Right lobe of liver (tissue), 6 donors: Measurements from ENCODE around the gene KLHL8. TPM values are rescaled to one million over a fixed set of nuclear protein-coding genes. Genes with fewer than 3 reads are reported as not detected.

Experiments
- ATAC-seq, 4 donors: fragments of 200-7000 bp; cut with Tn5 transposase; one replicate each; pipeline ENCODE4 v1.9.1; 2020; ENCODE audit warnings: mild to moderate bottlenecking in 4 of 4, moderate library complexity in 4 of 4
- DNase-seq, 3 donors: peaks; one replicate each; pipeline ENCODE4 v3.0.0-alpha.2; 2020
- H3K27ac ChIP-seq, 3 donors: fragments of 200-600 bp; one replicate each; pipeline ENCODE4 v1.8.0; 2022
- H3K27me3 ChIP-seq, 2 donors: fragments of 200-600 bp; one replicate each; pipeline ENCODE4 v1.8.0; 2022
- H3K36me3 ChIP-seq, 4 donors: fragments of 200-600 bp; sonication (generic) in 1 of 4; one replicate each; pipeline versions ENCODE4 v1.5.1 to v1.8.0; 2017 to 2022; ENCODE audit warnings: control low read depth in 1 of 4
- H3K4me1 ChIP-seq, 4 donors: fragments of 200-600 bp; sonication (generic) in 1 of 4; one replicate each; pipeline versions ENCODE4 v1.5.1 to v1.8.0; 2017 to 2022; ENCODE audit warnings: control low read depth in 1 of 4
- H3K4me3 ChIP-seq, 3 donors: fragments of 200-600 bp; one replicate each; pipeline ENCODE4 v1.8.0; 2022
- H3K9me3 ChIP-seq, 4 donors: fragments of 200-600 bp; sonication (generic) in 1 of 4; one replicate each; pipeline versions ENCODE4 v1.5.1 to v1.8.0; 2017 to 2022; ENCODE audit warnings: control low read depth in 1 of 4
- CTCF ChIP-seq, 4 donors: fragments of 200-600 bp in 3 of 4; fragments of 450-650 bp in 1 of 4; IDR thresholded peaks; one replicate each; pipeline versions ENCODE4 v1.5.1 to v1.8.0; 2016 to 2022; ENCODE audit warnings: antibody characterized with exemption in 4 of 4, mild to moderate bottlenecking in 2 of 4
- POLR2A ChIP-seq: fragments of 450-650 bp; IDR thresholded peaks from one replicate; pipeline ENCODE4 v1.6.1; 2017; ENCODE audit warnings: antibody characterized with exemption, mild to moderate bottlenecking
- WGBS: methylation state at CpG from one replicate; pipeline ENCODE4 v1.1.6; 2018; ENCODE audit warnings: low coverage, low lambda C conversion rate; ENCODE audit not compliant: insufficient coverage; ENCODE audit errors: missing lambda C conversion rate; 5-methylcytosine and 5-hydroxymethylcytosine counted together
- intact Hi-C, 2 donors: fragments of 100-400 bp; cut with DNase I; formaldehyde crosslinking; loops; one replicate each; pipeline versions ENCODE4 v1.11.2 to v1.14.1; 2022
- total RNA-seq, 6 experiments: library from RNA; depleted of rRNA in 2 of 6; stranded (reverse); fragments of >200 nt in 2 of 6; fragmentation: NEBNext Ultra II Directional in 3 of 6; extraction: Animal tissue kit (Norgen Biotek cat#: 25700) in 3 of 6; gene quantifications; one replicate each; pipeline versions ENCODE4 v1.1.0 to v1.2.4, GENCODE V29; 2016 to 2023
- donor health status: DM: no; HTN: yes; CAD: no.
- donor health status: DM: no; HTN: no; CAD: no.
- donor health status: DM: no; HTN: no; CAD: no.
- donor health status: DM: no; HTN: yes; CAD: no.
- donor health status: DM: no; HTN: yes; CAD: no.

Gene KLHL8
- total RNA-seq, 6 experiments from 2014 or later: 5.5 to 9.6 (median 7.2) TPM

GRCh38 chr4:87134122-87134521 is 86.3 kb downstream of the KLHL8 start:
- Histone ChIP-seq H3K27ac (no peak overlapping the region), H3K9me3 (no peaks in the 10 kb centered on the region), H3K4me3 (no peak overlapping the region), H3K36me3 (peaks cover 0 to 83% (median 36%) of the 10 kb centered on the region in 4 donors), H3K4me1 (no peaks in the 10 kb centered on the region), H3K27me3 (no peaks in the 10 kb centered on the region)
- no peak for DNase-seq
- intact Hi-C loops: no loop called here
- TF ChIP-seq CTCF (IDR thresholded peaks at IDR 0.05) (no peak), POLR2A (no peak)
- ATAC-seq: no peak
- WGBS: 100% methylated on average over 3 of the region's 3 CpGs

GRCh38 chr4:87133183-87133582 is 87.2 kb downstream of the KLHL8 start:
- H3K27me3 ChIP-seq: no peaks in the 10 kb centered on the region
- H3K27ac ChIP-seq: no peak overlapping the region
- DNase-seq: no peak
- H3K36me3 ChIP-seq: peaks cover 0 to 90% (median 39%) of the 10 kb centered on the region in 4 donors
- no peaks in the 10 kb centered on the region for H3K4me1 ChIP-seq
- ATAC-seq: no peak
- intact Hi-C loops: no loop called here
- no peak overlapping the region for H3K4me3 ChIP-seq
- no peak for TF ChIP-seq CTCF (IDR thresholded peaks at IDR 0.05)
- no peak for TF ChIP-seq POLR2A
- no peaks in the 10 kb centered on the region for H3K9me3 ChIP-seq
- 67% methylated on average over 2 of the region's 2 CpGs for WGBS

GRCh38 chr4:87132035-87132434 is 88.4 kb downstream of the KLHL8 start:
- Histone ChIP-seq H3K36me3 (peaks cover 0 to 94% (median 39%) of the 10 kb centered on the region in 4 donors), H3K27ac (no peak overlapping the region), H3K27me3 (no peaks in the 10 kb centered on the region), H3K9me3 (no peaks in the 10 kb centered on the region), H3K4me1 (no peaks in the 10 kb centered on the region), H3K4me3 (no peak overlapping the region)
- 95% methylated on average over 8 of the region's 8 CpGs for WGBS
- ATAC-seq: no peak
- no peak for TF ChIP-seq POLR2A
- TF ChIP-seq CTCF (IDR thresholded peaks at IDR 0.05): no peak
- intact Hi-C loops: no loop called here
- no peak for DNase-seq

GRCh38 chr4:87130985-87131703 is 89.3 kb downstream of the KLHL8 start:
- Histone ChIP-seq H3K4me1 (no peaks in the 10 kb centered on the region), H3K9me3 (no peaks in the 10 kb centered on the region), H3K27ac (no peak overlapping the region), H3K27me3 (no peaks in the 10 kb centered on the region), H3K36me3 (peaks cover 0 to 94% (median 38%) of the 10 kb centered on the region in 4 donors), H3K4me3 (no peak overlapping the region)
- DNase-seq: no peak
- WGBS: 97% methylated on average over 7 of the region's 7 CpGs
- no peak for ATAC-seq
- intact Hi-C loops: no loop called here
- TF ChIP-seq CTCF (IDR thresholded peaks at IDR 0.05): no peak
- TF ChIP-seq POLR2A: no peak
